ENCODE measurements around the gene RNF31.

RNF31 gene

DNA sequence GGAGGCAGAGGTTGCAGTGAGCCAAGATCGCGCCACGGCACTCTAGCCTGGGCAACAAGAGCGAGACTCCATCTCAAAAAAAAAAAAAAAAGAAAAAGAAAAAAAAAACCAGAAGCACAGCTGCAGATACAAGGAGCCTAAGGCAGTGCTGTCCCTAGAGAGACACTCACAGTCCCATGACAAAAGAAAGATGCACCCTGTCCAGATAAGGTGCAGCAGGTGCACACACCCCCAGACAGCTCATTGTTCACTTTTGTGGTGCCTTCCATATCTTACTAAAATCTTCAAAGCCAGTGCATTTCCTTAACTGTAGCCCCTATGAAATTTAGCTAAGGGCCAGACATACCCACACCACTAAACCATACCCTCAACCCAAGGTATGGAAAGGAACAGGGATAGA lies 24.9 kb upstream of the RNF31 start:
- ATAC-seq: no peak
- no peak for TF ChIP-seq ESRRG (CRISPR knock-in tag; IDR thresholded peaks at IDR 0.05)
- no peak for TF ChIP-seq GLIS3 (CRISPR knock-in tag; IDR thresholded peaks at IDR 0.05)
- no peak for TF ChIP-seq TSHZ2 (CRISPR knock-in tag; IDR thresholded peaks at IDR 0.05)
- no peak for TF ChIP-seq CSRNP3 (CRISPR knock-in tag; IDR thresholded peaks at IDR 0.05)
- TF ChIP-seq, protein P1, sequence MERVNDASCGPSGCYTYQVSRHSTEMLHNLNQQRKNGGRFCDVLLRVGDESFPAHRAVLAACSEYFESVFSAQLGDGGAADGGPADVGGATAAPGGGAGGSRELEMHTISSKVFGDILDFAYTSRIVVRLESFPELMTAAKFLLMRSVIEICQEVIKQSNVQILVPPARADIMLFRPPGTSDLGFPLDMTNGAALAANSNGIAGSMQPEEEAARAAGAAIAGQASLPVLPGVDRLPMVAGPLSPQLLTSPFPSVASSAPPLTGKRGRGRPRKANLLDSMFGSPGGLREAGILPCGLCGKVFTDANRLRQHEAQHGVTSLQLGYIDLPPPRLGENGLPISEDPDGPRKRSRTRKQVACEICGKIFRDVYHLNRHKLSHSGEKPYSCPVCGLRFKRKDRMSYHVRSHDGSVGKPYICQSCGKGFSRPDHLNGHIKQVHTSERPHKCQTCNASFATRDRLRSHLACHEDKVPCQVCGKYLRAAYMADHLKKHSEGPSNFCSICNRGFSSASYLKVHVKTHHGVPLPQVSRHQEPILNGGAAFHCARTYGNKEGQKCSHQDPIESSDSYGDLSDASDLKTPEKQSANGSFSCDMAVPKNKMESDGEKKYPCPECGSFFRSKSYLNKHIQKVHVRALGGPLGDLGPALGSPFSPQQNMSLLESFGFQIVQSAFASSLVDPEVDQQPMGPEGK (CRISPR knock-in tag; IDR thresholded peaks at IDR 0.05; ENCODE audit: borderline replicate concordance): no peak
- no peak for TF ChIP-seq ZFP30 (CRISPR knock-in tag; IDR thresholded peaks at IDR 0.05)
- TF ChIP-seq RARB (CRISPR knock-in tag; IDR thresholded peaks at IDR 0.05): no peak
- TF ChIP-seq ZNF565 (CRISPR knock-in tag; conservative IDR thresholded peaks at IDR 0.05; ENCODE audit: low read depth): no peak
- TF ChIP-seq ARNTL (CRISPR knock-in tag; IDR thresholded peaks at IDR 0.05; ENCODE audit: borderline replicate concordance, low read depth): no peak
- TF ChIP-seq, protein P2, sequence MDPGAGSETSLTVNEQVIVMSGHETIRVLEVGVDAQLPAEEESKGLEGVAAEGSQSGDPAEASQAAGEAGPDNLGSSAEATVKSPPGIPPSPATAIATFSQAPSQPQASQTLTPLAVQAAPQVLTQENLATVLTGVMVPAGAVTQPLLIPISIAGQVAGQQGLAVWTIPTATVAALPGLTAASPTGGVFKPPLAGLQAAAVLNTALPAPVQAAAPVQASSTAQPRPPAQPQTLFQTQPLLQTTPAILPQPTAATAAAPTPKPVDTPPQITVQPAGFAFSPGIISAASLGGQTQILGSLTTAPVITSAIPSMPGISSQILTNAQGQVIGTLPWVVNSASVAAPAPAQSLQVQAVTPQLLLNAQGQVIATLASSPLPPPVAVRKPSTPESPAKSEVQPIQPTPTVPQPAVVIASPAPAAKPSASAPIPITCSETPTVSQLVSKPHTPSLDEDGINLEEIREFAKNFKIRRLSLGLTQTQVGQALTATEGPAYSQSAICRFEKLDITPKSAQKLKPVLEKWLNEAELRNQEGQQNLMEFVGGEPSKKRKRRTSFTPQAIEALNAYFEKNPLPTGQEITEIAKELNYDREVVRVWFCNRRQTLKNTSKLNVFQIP (CRISPR knock-in tag; IDR thresholded peaks at IDR 0.05; ENCODE audit: borderline replicate concordance, low read depth): no peak
- no peak for TF ChIP-seq BACH2 (CRISPR knock-in tag; IDR thresholded peaks at IDR 0.05; ENCODE audit: borderline replicate concordance)
- TF ChIP-seq ZNF70 (CRISPR knock-in tag; IDR thresholded peaks at IDR 0.05): no peak
- no peak for TF ChIP-seq PPARA (CRISPR knock-in tag; IDR thresholded peaks at IDR 0.05; ENCODE audit: borderline replicate concordance)
- TF ChIP-seq ZFP3 (CRISPR knock-in tag; IDR thresholded peaks at IDR 0.05): no peak
- no peak for TF ChIP-seq ZNF8 (CRISPR knock-in tag; IDR thresholded peaks at IDR 0.05)
- TF ChIP-seq CREB5 (CRISPR knock-in tag; IDR thresholded peaks at IDR 0.05; ENCODE audit: low read depth): no peak
- no peak for TF ChIP-seq TCF4 (CRISPR knock-in tag; IDR thresholded peaks at IDR 0.05; ENCODE audit: borderline replicate concordance)
- TF ChIP-seq TOX (CRISPR knock-in tag; IDR thresholded peaks at IDR 0.05; ENCODE audit: borderline replicate concordance): no peak

GRCh38 chr14:24122898-24123297 lies 24.4 kb upstream of the RNF31 start:
- TF ChIP-seq TSHZ2 (CRISPR knock-in tag; IDR thresholded peaks at IDR 0.05): no peak
- TF ChIP-seq BACH2 (CRISPR knock-in tag; IDR thresholded peaks at IDR 0.05; ENCODE audit: borderline replicate concordance): no peak
- TF ChIP-seq ZNF565 (CRISPR knock-in tag; conservative IDR thresholded peaks at IDR 0.05; ENCODE audit: low read depth): no peak
- TF ChIP-seq CREB5 (CRISPR knock-in tag; IDR thresholded peaks at IDR 0.05; ENCODE audit: low read depth): no peak
- no peak for TF ChIP-seq ISL1 (CRISPR knock-in tag; IDR thresholded peaks at IDR 0.05)
- no peak for TF ChIP-seq ZFP3 (CRISPR knock-in tag; IDR thresholded peaks at IDR 0.05)
- TF ChIP-seq SNAI2 (CRISPR knock-in tag; IDR thresholded peaks at IDR 0.05): no peak
- TF ChIP-seq CSDC2 (CRISPR knock-in tag; IDR thresholded peaks at IDR 0.05): no peak
- no peak for TF ChIP-seq ZNF8 (CRISPR knock-in tag; IDR thresholded peaks at IDR 0.05)
- ATAC-seq: no peak; the same call in 2 of the 3 replicates
